Measurements from ENCODE around the gene PRKAG2.

DNA sequence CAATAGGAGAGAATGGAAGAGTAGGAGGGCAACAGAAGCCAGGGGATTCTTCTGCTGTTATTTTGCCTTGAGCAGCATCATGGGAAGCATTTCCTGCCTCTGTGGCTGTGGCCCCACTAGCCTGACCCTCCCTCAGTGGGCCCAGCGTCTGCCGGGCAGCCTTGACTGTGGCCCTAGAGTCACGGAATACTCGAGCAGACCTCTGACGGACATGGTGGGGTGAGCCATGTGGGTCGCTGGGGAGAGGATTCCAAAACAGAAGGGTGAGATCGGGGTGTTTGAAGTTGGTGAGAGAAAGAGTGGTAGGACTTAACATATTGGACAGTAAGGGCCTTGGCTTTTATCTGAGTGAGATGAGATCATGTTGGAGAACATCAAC is 8.3 kb upstream of the PRKAG2 start:
- TF ChIP-seq, protein P1, sequence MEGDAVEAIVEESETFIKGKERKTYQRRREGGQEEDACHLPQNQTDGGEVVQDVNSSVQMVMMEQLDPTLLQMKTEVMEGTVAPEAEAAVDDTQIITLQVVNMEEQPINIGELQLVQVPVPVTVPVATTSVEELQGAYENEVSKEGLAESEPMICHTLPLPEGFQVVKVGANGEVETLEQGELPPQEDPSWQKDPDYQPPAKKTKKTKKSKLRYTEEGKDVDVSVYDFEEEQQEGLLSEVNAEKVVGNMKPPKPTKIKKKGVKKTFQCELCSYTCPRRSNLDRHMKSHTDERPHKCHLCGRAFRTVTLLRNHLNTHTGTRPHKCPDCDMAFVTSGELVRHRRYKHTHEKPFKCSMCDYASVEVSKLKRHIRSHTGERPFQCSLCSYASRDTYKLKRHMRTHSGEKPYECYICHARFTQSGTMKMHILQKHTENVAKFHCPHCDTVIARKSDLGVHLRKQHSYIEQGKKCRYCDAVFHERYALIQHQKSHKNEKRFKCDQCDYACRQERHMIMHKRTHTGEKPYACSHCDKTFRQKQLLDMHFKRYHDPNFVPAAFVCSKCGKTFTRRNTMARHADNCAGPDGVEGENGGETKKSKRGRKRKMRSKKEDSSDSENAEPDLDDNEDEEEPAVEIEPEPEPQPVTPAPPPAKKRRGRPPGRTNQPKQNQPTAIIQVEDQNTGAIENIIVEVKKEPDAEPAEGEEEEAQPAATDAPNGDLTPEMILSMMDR (IDR thresholded peaks at IDR 0.05; ENCODE audit: low read depth, low read length, missing input control) = no peak
- TF ChIP-seq RXRA (IDR thresholded peaks at IDR 0.05) (no peak), JUND (IDR thresholded peaks at IDR 0.05) (no peak), YY1 (IDR thresholded peaks at IDR 0.05) (no peak), RAD21 (IDR thresholded peaks at IDR 0.05) (no peak), EGR1 (IDR thresholded peaks at IDR 0.05; ENCODE audit: low read depth in 2 of 2) (no peak), TAF1 (conservative IDR thresholded peaks at IDR 0.05) (no peak), FOXA1 (IDR thresholded peaks at IDR 0.05) (no peak), FOXA2 (IDR thresholded peaks at IDR 0.05) (no peak), GABPA (IDR thresholded peaks at IDR 0.05 in 1 of 2, conservative IDR thresholded peaks at IDR 0.05 in 1 of 2) (no peak), SP1 (IDR thresholded peaks at IDR 0.05) (no peak)
- TF ChIP-seq, protein P2, sequence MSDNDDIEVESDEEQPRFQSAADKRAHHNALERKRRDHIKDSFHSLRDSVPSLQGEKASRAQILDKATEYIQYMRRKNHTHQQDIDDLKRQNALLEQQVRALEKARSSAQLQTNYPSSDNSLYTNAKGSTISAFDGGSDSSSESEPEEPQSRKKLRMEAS (IDR thresholded peaks at IDR 0.05) = no peak
- TF ChIP-seq, protein P3, sequence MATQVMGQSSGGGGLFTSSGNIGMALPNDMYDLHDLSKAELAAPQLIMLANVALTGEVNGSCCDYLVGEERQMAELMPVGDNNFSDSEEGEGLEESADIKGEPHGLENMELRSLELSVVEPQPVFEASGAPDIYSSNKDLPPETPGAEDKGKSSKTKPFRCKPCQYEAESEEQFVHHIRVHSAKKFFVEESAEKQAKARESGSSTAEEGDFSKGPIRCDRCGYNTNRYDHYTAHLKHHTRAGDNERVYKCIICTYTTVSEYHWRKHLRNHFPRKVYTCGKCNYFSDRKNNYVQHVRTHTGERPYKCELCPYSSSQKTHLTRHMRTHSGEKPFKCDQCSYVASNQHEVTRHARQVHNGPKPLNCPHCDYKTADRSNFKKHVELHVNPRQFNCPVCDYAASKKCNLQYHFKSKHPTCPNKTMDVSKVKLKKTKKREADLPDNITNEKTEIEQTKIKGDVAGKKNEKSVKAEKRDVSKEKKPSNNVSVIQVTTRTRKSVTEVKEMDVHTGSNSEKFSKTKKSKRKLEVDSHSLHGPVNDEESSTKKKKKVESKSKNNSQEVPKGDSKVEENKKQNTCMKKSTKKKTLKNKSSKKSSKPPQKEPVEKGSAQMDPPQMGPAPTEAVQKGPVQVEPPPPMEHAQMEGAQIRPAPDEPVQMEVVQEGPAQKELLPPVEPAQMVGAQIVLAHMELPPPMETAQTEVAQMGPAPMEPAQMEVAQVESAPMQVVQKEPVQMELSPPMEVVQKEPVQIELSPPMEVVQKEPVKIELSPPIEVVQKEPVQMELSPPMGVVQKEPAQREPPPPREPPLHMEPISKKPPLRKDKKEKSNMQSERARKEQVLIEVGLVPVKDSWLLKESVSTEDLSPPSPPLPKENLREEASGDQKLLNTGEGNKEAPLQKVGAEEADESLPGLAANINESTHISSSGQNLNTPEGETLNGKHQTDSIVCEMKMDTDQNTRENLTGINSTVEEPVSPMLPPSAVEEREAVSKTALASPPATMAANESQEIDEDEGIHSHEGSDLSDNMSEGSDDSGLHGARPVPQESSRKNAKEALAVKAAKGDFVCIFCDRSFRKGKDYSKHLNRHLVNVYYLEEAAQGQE (IDR thresholded peaks at IDR 0.05) = no peak
